Inflammatory macrophage treated with lipopolysaccharide for 4 hours (primary cell): ENCODE measurements around the gene MGAT4B.
"Not testable (repeated sequence)": the region's sequence is repeated elsewhere in the genome, so short reads cannot be mapped to it uniquely, and the experiment has no call there.

Experiments used
- DNase-seq: peaks from one replicate; pipeline ENCODE4 v3.0.0-alpha.2; 2020

Gene MGAT4B

GRCh38 chr5:179806250-179807048 lies at the start of gene MGAT4B:
Gene MGAT4B, minus strand, starts transcription at chr5:179806866. Its CDS starts 283 bp downstream, at chr5:179806583.
- peak; percentile 80 for DNase-seq

- no peak for DNase-seq
These were observed 47.7 kb upstream of the MGAT4B start for GRCh38 chr5:179854356-179854755.

- DNase-seq = peak; percentile 63
These were observed 46.4 kb upstream of the MGAT4B start for GRCh38 chr5:179852993-179853547.

- DNase-seq = no peak
These were observed 35.0 kb upstream of the MGAT4B start for GRCh38 chr5:179841621-179842020.

GRCh38 chr5:179840766-179841165 lies 34.1 kb upstream of the MGAT4B start:
- no peak for DNase-seq

GRCh38 chr5:179840321-179840720 lies 33.7 kb upstream of the MGAT4B start:
- no peak for DNase-seq

- no peak for DNase-seq
These were observed 32.9 kb upstream of the MGAT4B start for GRCh38 chr5:179839328-179840256.

- DNase-seq = no peak
These were observed 30.7 kb upstream of the MGAT4B start for GRCh38 chr5:179837076-179838011.

- DNase-seq = peak; percentile 78
These were observed 29.8 kb upstream of the MGAT4B start for GRCh38 chr5:179836225-179837019.

- not testable (repeated sequence) for DNase-seq
These were observed 28.2 kb upstream of the MGAT4B start for GRCh38 chr5:179834871-179835270.

GRCh38 chr5:179834120-179834519 lies 27.5 kb upstream of the MGAT4B start:
- DNase-seq = no peak

GRCh38 chr5:179833709-179834070 lies 27.0 kb upstream of the MGAT4B start:
- no peak for DNase-seq

- DNase-seq = no peak
These were observed 26.5 kb upstream of the MGAT4B start for GRCh38 chr5:179833056-179833708.

GRCh38 chr5:179832039-179832745 lies 25.5 kb upstream of the MGAT4B start:
- no peak for DNase-seq

GRCh38 chr5:179830818-179831468 lies 24.3 kb upstream of the MGAT4B start:
- no peak for DNase-seq

GRCh38 chr5:179829732-179830435 lies 23.2 kb upstream of the MGAT4B start:
- no peak for DNase-seq

GRCh38 chr5:179828756-179829421 lies 22.2 kb upstream of the MGAT4B start:
- no peak for DNase-seq

GRCh38 chr5:179827680-179828079 lies 21.0 kb upstream of the MGAT4B start:
- DNase-seq = peak; percentile 91
